GM12872 (cell line): Measurements from ENCODE around the gene GXYLT1.

Experiments used
- TF ChIP-seq, protein P1 (sequence below): IDR thresholded peaks from 3 replicates; pipeline ENCODE4 v1.5.1; 2011; ENCODE audit warnings: low read depth, mild to moderate bottlenecking, low read length, moderate library complexity; ENCODE audit not compliant: insufficient read depth

Gene GXYLT1

DNA sequence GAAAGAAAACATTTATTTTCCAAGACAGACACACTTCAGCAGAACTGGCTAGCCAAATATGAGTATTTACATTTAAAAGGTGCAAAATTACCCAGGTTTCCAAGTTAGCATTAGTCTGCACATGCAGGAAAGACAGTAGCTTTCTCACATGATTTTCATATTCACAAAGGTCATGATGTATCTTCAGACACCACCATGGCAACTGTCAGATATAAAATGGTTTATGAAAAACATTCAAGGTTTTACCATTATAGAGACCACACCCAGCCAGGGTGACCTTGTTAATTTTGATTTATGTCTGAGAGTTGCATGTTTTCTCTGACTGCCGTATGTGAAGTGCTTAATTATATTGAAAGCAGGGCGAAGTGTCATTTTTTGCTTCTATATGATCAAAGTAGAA, 91.2 kb downstream of the GXYLT1 start:
- TF ChIP-seq, protein P1, sequence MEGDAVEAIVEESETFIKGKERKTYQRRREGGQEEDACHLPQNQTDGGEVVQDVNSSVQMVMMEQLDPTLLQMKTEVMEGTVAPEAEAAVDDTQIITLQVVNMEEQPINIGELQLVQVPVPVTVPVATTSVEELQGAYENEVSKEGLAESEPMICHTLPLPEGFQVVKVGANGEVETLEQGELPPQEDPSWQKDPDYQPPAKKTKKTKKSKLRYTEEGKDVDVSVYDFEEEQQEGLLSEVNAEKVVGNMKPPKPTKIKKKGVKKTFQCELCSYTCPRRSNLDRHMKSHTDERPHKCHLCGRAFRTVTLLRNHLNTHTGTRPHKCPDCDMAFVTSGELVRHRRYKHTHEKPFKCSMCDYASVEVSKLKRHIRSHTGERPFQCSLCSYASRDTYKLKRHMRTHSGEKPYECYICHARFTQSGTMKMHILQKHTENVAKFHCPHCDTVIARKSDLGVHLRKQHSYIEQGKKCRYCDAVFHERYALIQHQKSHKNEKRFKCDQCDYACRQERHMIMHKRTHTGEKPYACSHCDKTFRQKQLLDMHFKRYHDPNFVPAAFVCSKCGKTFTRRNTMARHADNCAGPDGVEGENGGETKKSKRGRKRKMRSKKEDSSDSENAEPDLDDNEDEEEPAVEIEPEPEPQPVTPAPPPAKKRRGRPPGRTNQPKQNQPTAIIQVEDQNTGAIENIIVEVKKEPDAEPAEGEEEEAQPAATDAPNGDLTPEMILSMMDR = no peak

DNA sequence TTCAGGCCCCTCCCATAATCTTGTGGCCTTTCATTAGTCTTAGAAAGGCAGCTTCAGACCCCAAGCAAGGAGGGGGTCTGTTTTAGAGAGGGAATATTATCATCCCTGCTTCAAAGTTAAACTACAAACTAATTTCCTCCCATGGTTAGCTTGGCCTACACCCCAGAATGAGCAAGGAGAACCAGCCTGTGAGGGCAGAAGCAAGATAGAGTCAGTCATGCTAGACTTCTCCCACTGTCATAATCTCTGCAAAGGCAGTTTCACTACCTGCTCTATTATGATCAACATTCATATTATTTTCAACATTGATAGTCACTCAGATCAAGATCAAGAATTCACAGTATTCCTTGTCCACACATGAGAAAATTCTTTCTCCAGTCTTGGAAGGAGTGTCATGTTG, 105.1 kb downstream of the GXYLT1 start:
- TF ChIP-seq, protein P1 = no peak

DNA sequence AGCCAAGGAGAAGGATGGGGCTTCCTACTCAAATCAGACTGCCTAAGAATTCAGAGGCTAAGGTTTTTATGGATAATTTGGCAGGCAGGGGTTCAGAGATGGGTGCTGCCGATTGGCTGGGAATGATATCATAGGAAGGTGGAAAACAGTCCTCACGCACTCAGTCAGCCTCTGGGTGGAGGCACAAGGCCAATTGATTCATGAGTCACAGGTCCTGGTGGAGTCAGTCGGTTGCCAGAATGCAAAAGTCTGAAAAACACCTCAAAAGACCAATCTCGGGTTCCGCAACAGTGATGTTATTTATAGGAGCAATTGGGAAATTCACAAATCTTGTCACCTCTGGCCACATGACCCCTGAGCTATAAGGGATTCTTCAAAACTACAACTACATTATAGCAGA, 105.5 kb downstream of the GXYLT1 start:
- TF ChIP-seq, protein P1 = no peak

DNA sequence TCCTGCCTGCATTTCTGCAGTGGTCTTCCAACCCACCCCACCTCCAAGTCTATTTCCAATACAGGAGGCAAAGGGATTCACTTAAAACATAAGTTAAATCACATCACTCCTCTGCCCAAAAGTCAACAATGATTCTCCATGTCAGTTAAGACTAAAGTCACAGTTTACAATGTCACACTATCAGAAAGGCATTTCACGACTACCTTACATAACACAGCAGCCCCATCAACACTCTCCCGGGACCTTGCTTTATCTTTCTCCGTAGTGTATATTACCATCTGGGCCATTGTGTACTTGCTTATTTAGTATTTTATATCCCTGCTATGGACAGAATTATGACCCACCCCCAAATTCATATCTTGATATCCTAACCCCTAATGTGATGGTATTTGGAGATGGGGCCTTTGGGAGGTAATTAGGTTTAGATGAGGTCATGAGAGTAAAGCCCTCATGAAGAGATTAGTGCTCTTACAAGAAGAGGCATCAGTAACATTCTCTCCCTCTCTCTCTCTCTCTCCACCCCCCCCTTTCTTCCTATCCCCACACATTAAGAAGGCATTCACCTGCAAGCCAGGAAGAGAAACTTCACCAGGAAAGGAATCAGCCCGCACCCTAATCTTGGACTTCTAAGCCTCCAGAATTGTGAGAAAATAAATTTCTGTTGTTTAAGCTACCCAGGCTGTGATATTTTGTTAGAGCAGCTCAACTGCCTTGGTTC, 112.7 kb downstream of the GXYLT1 start:
- TF ChIP-seq, protein P1 = no peak
